ENCODE results near the gene DYNC1I1.

The DYNC1I1 gene

GRCh38 chr7:95976369-95977060 is 204.2 kb downstream of the DYNC1I1 start:
- no peak for DNase-seq

GRCh38 chr7:95977994-95978393 is 205.6 kb downstream of the DYNC1I1 start:
- no peak for DNase-seq

- DNase-seq = no peak
Observed at GRCh38 chr7:95980167-95980566, 207.8 kb downstream of the DYNC1I1 start.

- no peak for DNase-seq
Observed at GRCh38 chr7:95980706-95981105, 208.4 kb downstream of the DYNC1I1 start.

GRCh38 chr7:95986178-95986764 is 213.9 kb downstream of the DYNC1I1 start:
- DNase-seq = no peak

- no peak for DNase-seq
Observed at GRCh38 chr7:95989301-95989700, 216.9 kb downstream of the DYNC1I1 start.

- DNase-seq = no peak
Observed at GRCh38 chr7:95993380-95993779, 221.0 kb downstream of the DYNC1I1 start.

GRCh38 chr7:95996174-95996573 is 223.8 kb downstream of the DYNC1I1 start:
- peak; percentile 81 for DNase-seq

- DNase-seq = no peak
Observed at GRCh38 chr7:95996886-95997285, 224.5 kb downstream of the DYNC1I1 start.

- no peak for DNase-seq
Observed at GRCh38 chr7:95997632-95998031, 225.3 kb downstream of the DYNC1I1 start.

- DNase-seq = peak; percentile 83
Observed at GRCh38 chr7:95999481-95999880, 227.1 kb downstream of the DYNC1I1 start.

- DNase-seq = peak; percentile 65
Observed at GRCh38 chr7:96004578-96004977, 232.2 kb downstream of the DYNC1I1 start.

- DNase-seq = no peak
Observed at GRCh38 chr7:96005271-96005670, 232.9 kb downstream of the DYNC1I1 start.

- DNase-seq = no peak
Observed at GRCh38 chr7:96009148-96009547, 236.8 kb downstream of the DYNC1I1 start.

GRCh38 chr7:96013836-96014235 is 241.5 kb downstream of the DYNC1I1 start:
- DNase-seq = no peak

- no peak for DNase-seq
Observed at GRCh38 chr7:96014617-96015016, 242.3 kb downstream of the DYNC1I1 start.

GRCh38 chr7:96016056-96016586 is 243.8 kb downstream of the DYNC1I1 start:
- DNase-seq = no peak

GRCh38 chr7:96016735-96017134 is 244.4 kb downstream of the DYNC1I1 start:
- DNase-seq = peak; percentile 87

GRCh38 chr7:96017877-96018276 is 245.5 kb downstream of the DYNC1I1 start:
- no peak for DNase-seq

- DNase-seq = no peak
Observed at GRCh38 chr7:96021568-96021967, 249.2 kb downstream of the DYNC1I1 start.

- no peak for DNase-seq
Observed at GRCh38 chr7:96023387-96023786, 251.0 kb downstream of the DYNC1I1 start.

GRCh38 chr7:96026010-96026409 is 253.7 kb downstream of the DYNC1I1 start:
- peak; percentile 11 for DNase-seq

GRCh38 chr7:96026611-96027010 is 254.3 kb downstream of the DYNC1I1 start:
- DNase-seq = no peak

- DNase-seq = no peak
Observed at GRCh38 chr7:96028729-96029128, 256.4 kb downstream of the DYNC1I1 start.

All from MV-4-11 (cell line).